ENCODE measurements around the gene MACROD2.

DNA sequence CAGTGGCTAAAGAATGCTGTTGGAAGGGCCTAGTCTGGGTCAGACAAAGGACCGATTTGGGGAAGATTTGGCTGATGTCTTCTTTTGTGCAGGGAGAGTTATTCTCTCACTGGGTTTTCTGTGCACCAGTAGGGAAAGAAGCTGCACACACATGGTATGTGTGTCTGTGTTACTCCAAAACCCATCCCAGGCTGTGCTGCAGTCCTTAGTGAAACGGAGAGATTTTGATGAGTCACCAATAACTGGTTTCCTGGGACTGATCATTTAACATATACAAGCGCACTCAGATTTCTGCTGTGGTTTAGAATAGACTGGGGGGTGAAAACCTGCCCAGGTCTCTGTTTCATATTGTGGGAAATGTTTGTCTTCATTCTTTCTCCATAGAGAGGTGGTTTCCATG lies 1528.1 kb downstream of the MACROD2 start:
- TF ChIP-seq, protein P1, sequence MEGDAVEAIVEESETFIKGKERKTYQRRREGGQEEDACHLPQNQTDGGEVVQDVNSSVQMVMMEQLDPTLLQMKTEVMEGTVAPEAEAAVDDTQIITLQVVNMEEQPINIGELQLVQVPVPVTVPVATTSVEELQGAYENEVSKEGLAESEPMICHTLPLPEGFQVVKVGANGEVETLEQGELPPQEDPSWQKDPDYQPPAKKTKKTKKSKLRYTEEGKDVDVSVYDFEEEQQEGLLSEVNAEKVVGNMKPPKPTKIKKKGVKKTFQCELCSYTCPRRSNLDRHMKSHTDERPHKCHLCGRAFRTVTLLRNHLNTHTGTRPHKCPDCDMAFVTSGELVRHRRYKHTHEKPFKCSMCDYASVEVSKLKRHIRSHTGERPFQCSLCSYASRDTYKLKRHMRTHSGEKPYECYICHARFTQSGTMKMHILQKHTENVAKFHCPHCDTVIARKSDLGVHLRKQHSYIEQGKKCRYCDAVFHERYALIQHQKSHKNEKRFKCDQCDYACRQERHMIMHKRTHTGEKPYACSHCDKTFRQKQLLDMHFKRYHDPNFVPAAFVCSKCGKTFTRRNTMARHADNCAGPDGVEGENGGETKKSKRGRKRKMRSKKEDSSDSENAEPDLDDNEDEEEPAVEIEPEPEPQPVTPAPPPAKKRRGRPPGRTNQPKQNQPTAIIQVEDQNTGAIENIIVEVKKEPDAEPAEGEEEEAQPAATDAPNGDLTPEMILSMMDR (IDR thresholded peaks at IDR 0.05): no peak
- no peak for TF ChIP-seq EZH2 (IDR thresholded peaks at IDR 0.05; ENCODE audit: borderline replicate concordance, insufficient read depth, low read depth, low read length, poor library complexity, severe bottlenecking)
